Measurements from ENCODE around the gene DHRS13.
A peak's percentile ranks its signal among the peaks of the same experiment; 100 is the strongest.
"Not testable (repeated sequence)": the region's sequence is repeated elsewhere in the genome, so short reads cannot be mapped to it uniquely, and the experiment has no call there.

Gene DHRS13

DNA sequence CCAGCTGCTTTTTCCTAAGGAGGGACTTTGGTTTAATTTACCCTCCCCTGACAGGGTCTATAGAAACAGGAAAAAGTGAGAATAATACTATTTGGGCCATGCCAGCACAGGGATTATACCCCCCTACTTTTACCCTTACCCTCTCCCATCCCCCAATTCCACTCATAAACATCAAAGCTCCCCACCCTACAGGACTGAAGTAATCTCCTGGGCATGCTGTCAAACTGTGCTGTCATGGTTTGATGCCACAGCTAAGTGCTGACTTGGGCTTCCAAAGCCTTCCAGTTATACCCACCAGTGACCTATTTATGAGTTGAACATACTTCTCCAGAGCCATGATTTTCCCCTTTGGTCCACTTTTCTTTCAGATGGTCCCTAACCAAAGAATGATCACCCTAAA, 35.7 kb upstream of the DHRS13 start:
- intact Hi-C loops (cut with DNase I), result no loop called here
- peak in 2 of 10 donors; percentile 29 to 30 for DNase-seq

DNA sequence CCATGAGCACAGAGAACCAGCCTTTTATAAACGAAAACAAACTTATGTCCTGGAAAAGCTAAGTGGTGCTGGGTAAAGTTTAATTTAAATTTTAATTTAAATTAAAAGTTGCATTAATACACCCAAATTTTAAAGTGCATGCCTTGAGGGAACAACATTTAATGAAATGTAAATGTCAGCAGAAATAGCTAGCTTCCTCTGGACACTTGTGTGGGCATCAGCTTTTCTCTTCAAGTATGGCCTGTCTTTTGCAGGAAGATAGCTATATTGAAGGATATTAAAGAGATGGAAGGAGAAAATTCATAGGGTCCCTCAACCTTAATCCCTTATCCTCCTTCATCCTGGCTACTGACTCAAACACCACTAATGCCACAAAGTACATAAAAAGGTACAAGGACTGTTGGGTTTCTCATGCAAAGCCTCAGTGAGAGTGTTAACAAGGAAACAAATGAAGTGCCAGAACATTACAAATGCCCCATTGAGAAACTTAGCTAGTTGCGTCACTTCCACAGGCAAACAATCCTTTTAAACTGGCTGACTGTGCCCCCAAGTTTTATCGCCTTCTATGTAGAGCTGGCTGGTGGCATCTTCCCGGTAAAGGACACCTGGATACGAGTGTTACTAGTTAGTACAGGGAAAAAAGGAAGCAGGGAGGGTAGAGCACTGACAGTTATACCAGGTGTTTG, 34.3 kb upstream of the DHRS13 start:
- peak in 1 of 10 donors; percentile 40 for DNase-seq
- intact Hi-C loops (cut with DNase I), result no loop called here

DNA sequence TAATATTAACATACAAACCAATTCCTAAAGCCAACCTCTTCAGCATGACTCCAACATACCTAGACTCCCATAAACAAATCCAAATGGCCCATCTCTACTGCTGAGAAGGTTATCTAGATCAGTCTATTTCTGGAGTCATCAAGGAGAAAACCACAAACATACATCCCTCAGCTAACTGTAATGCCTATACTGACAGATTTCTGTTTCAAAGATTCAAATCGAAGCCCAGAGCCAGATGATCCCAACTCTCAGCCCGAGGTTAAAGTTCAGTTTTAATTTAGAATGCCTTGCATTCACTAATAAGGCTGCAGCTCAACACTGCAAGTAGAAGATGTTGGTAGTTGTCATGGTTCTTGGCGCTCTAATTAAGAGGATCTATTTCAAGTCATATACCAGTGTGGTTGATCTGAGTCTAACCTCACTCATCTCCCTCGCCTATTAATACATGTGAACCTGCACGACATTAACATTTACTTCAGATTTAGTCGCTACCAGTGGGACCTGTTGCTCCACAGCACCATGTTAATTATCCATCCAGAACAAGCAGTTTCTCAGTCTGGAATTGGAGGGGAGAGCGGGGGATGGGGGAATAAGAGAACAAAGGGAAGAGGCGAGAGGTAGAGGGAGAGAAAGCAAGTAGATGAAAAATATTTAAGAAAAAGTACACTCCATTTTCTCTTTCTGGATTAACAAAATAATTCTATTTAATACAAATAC, 33.0 kb upstream of the DHRS13 start:
- intact Hi-C loops (cut with DNase I), result no loop called here
- DNase-seq, result no peak

DNA sequence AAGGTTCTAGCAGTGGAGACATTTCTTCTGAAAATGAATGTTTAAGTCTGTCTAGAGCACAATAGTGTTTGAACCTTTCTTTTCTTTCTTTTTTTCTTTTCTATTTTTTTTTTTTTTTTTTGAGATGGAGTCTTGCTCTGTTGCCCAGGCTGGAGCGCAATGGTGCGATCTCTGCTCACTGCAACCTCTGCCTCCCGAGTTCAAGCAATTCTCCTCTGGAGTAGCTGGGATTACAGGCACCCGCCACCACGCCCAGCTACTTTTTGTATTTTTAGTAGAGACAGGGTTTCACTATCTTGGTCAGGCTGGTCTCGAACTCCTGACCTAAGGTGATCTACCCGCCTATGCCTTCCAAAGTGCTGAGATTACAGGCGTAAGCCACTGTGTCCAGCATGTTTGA, 31.6 kb upstream of the DHRS13 start:
- intact Hi-C loops (cut with DNase I); DNase-seq: not testable (repeated sequence)

DNA sequence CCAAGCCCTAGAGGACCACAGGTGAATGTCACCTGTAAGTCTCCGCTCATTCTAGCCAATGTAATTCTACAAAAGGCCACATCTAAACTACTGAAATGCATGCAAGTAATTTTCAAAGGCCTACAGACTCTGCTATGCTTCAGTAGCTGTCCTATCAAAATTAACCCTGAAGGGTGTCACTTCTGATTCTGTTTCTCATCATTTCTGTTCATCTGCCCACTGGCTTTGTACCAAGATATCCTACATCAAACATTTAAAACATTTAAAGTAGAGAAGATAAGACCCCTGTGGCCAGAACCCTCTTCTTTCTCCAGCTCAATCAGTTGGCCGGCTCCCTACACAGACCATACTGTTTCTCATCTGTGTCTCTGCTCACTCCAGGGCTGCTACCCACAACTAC, 26.9 kb upstream of the DHRS13 start:
- no peak for DNase-seq
- intact Hi-C loops (cut with DNase I), result no loop called here

DNA sequence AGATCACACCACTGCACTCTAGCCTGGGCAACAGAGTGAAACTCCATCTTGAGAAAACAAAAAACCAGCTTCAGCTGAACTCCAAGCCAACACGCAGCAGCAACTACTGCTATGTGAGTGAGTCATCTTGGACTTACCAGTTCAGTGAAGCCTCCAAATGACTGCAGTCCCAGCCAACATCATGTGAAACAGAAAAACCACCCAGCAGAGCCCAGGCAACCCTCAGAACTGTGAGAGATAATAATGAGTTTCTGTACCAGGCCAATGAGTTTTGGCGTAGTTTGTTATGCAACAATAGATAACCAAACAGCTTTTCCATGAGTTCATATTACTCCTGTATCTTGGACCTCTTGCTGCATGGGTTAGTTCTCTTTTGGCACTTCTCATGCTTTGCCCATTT, 25.2 kb upstream of the DHRS13 start:
- intact Hi-C loops (cut with DNase I), result no loop called here
- DNase-seq, result no peak

DNA sequence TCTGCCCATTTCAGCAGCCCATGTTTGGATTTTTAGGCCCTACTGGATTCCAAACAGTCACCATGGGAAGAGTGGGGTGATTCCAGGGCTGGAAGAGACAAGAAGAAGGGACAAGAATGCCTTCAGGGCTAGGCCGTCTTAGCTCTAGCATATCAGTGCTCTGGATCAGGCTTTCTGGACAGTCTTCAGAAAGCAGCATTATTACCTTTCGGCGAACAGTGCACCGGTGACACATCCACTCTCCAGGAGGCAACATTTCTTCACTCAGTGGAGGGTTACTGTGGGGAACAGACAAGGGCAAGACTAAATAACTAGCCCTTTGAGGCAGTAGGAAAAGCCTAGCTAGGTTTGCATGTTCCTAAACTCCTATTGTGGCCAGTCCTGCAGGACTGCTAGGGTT, 23.9 kb upstream of the DHRS13 start:
- no peak for DNase-seq
- intact Hi-C loops (cut with DNase I), result no loop called here

DNA sequence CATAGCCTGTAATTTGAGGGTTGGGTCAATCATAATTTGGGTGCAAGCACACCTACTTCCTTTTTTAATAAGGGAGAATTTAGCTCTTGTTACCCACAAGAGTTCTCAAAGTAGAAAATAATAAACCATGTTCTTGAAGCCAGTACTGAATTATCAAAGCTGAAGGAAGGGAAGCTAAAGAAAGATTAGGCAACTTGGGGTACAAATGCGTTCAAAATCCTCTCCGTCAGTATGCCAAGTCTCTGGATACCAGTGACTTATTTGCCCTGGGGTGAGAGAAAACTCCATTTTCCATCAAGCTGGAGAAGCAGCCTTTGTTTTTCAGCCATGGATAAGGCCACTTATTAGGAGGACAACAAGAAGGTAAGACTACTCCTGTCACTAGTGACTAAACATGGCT, 23.5 kb upstream of the DHRS13 start:
- no peak for DNase-seq
- intact Hi-C loops (cut with DNase I), result no loop called here

DNA sequence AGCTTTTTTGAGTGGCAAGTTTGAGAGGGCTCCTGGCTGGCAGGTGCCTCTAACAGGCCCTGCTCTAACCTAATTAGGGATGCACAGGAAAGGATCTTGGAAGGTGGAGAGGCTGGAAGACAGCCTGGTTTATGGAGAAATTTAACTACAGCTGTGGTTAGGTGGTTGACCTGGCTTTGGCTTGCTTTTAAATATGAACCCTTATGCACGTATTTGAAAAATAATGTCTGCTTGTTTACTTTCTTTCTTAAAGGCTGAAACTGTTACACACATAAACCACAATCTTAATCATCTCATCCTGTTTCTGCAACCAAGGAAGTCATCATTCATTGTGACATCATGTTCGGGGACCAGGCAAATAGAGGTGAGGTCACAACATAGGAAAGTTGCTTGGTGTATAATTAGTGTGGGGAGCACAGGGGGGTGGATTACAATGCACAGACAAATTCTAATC, 23.1 kb upstream of the DHRS13 start:
- intact Hi-C loops (cut with DNase I), result no loop called here
- DNase-seq, result no peak

DNA sequence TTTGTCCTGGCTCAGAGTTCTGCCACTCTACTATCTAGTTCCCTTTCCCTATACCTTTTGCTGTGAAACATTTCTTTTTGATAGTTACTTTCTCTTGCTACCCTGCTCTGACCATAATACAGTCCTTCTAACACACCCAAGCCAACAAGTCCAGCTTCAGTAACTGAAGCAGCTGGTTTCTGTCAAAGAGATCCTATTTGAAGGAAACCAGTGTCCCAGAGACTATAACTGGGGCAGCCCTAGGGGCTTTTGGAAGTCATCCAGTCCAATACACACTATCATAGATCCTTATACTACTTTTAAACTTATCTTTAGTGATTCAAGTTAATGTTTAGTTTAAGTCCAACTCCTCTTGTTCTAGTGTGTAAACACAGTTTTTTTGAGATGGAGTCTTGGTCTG, 17.3 kb upstream of the DHRS13 start:
- intact Hi-C loops (cut with DNase I), result no loop called here
- no peak for DNase-seq

DNA sequence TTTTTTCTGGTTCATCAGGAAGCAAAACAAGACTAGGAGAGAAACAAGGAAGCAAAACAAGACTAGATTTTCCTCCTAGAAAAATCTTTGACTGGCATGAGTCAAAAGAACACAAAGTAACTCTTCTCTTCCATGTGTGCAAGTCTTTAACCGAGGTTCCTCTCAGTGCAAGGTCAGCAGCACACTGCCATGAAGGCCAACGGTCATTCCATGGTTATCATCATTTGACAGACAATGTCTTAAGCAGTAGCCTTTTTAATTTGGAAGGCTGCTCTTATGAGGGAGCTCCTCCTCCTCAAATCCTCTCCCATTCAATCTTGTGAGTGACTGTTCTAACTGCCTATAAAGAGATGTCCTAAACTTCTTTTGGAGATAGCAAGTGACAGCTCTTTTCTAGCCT, 15.4 kb upstream of the DHRS13 start:
- intact Hi-C loops (cut with DNase I), result no loop called here
- no peak for DNase-seq

DNA sequence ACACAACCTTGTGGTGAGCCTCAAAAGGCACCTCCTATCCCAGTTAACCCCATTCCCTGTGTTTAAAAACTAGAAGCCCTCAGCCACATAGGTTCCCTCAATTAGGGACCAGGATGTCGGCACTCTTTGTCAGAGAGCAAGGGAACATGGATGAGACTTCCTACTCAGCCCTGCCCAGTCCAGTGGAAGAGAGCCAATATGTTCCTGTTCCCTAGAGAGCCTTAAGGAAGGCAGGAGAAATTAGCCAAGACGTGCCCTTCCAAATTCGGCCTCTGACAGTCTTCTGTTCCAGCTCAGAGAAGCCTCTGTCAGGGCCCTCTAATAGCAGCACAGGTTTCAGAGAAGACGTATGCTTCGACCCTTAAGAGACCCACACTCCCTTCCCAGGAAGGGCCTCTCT, 14.6 kb upstream of the DHRS13 start:
- intact Hi-C loops (cut with DNase I), result no loop called here
- no peak for DNase-seq

DNA sequence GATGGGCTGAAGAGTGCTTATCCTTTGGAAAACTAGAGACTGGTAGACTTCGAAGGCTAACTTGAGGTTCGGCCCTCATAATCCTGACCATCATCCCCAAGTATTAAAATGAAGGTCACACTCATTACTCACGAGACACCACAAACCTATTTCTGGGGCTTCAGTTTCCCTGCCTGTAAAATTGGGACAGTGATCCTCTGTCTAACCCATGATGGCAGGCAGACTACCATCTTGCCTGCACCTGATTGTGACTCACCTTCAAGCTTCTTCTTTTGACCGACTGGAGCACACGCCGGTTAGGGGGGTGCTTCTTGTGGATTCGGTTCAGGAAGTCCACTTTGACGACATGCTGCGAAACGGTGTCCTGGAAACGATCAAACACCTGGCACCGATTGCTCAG, 14.2 kb upstream of the DHRS13 start:
- intact Hi-C loops (cut with DNase I), result no loop called here

DNA sequence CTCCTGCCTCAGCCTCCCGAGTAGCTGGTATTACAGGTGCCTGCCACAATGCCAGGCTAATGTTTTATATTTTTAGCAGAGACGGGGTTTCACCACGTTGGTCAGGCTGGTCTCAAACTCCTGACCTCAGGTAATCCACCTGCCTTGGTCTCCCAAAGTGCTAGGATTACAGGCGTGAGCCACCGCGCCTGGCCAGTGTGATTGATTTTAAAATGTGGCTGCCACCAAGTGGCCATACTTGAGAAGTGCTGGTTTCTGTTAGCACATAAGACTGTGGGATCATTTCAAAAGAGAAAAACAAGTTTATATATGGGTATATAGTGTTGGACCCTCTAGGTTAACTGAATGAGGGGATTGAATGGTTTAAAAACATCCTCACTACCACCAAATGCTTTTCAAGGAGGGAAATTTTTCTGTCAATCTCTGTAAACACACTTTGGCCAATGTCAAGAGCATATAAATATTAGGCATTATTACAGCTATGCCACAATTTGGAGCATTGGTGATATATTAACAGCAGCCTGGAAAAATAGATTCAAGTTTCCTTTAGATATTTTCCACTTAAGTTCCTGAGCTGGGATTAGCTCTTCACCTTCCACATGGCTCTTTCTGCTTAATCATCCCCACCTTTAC, 13.5 kb upstream of the DHRS13 start:
- DNase-seq, result peak in 7 of 10 donors; percentile 33 to 90 (median 53)
- intact Hi-C loops (cut with DNase I), result no loop called here

More for the DNA sequence above, 14.2 kb upstream of the DHRS13 start:
- DNase-seq, result no peak

DNA sequence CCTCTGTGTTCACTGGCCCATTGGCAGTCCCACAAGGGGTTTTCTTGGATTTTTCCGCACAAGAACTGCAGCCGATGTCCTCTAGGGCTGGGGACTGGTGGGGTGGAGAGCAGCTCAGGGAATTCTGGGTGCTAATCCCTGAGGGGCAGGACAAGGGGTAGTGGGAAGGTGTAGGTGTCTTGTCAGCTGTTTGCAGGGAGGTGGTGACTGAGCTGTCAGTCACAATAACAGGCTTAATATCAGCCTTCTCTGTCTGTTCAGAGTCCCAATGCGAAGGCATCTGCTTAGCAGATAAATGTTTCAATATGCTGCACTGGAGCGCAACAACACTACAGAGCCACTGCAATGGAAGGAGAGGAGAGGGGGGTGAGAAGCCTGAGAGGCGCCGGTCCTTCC, 10.1 kb upstream of the DHRS13 start:
- DNase-seq, result no peak
- intact Hi-C loops (cut with DNase I), result loop anchor here (5.0 kb wide), 1 partner anchor 186 kb away; the partner anchor contains the start of genes NEK8 and TLCD1

DNA sequence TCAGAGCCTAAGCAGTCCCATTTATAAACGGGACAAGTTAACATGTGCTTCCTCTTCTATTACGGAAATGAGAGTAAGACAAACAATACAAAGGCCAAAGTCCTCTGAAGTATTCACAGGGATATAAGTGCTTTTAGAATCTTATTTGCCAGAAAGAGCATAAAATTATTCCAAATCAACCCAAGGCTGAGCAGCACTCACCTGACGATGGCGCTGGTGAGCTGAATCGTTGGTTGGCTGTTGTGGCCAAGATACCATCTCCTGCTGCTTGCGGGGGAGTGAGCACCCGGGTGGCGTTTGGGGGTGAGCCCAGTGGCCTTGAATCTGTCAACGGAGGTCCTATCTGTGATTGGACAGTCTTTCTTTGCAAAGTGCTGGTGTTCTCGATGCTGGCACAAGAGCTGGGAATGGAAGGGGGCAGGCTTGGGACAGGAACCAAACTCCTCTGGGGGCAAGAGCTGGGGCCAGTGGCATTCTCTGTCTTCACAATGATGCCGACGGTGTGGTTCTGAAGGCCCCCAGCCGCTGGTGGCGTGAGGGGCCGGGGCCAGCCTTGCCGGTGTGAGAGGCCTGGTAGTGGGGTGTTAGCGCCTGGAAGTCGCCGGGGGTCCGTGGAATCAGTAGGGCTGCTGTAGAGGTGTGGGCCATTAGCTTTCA, 9.5 kb upstream of the DHRS13 start:
- intact Hi-C loops (cut with DNase I), result loop anchor here (5.0 kb wide), 1 partner anchor 185 kb away; the partner anchor contains the start of genes NEK8 and TLCD1
- no peak for DNase-seq

DNA sequence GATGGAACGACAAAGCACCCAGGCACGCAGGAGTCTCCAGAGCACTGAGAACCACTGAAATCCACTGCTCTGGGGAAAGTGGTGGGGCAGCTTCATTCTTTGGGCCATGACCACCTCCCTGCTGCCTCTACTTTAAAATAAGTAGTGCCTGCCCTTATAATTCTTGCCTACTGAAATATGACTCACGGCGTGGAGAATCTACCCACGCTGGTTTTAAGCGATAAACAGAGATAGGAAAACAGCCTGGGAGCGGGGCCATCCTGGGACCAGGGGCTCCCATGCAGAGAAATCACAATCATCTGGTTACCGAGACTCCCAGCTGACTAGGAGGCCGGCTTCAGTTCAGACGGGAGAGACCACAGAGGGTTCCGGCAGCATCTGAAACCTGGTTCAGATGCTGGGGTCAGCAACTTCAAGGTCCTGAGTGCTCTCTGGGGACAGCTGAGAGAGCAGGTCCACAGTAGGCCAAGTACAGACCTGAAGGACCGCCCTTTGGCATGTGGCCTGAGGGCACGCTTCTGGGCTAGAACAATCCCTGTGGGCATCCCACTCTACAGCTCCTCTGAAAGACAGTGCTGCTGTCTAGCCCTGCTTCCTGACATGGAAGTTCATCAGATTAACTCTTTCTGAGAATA, 8.6 kb upstream of the DHRS13 start:
- intact Hi-C loops (cut with DNase I), result loop anchor here (5.0 kb wide), 1 partner anchor 184 kb away; the partner anchor contains the start of genes NEK8 and TLCD1
- no peak for DNase-seq

DNA sequence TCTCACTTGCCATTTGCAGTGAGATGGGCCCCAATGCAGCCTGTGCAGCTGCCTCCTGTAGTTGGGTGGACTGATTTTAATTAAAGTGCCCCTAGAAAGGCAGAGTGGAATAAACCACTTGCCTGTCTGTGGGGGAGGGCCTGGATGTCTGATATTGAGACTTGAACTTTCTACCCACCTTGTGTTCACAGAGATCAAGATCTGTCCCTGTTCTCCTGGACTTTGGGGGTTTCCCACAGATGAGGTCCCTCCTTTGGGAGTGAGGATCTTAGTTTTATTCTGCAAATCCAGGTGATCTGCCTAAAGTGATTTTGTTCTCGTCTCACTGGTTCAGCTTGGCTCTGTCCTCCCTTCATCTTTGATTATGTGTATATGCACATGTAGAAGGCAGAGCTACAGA, 7.7 kb upstream of the DHRS13 start:
- intact Hi-C loops (cut with DNase I), result loop anchor here (5.0 kb wide), 1 partner anchor 183 kb away; the partner anchor contains the start of genes NEK8 and TLCD1
- no peak for DNase-seq

DNA sequence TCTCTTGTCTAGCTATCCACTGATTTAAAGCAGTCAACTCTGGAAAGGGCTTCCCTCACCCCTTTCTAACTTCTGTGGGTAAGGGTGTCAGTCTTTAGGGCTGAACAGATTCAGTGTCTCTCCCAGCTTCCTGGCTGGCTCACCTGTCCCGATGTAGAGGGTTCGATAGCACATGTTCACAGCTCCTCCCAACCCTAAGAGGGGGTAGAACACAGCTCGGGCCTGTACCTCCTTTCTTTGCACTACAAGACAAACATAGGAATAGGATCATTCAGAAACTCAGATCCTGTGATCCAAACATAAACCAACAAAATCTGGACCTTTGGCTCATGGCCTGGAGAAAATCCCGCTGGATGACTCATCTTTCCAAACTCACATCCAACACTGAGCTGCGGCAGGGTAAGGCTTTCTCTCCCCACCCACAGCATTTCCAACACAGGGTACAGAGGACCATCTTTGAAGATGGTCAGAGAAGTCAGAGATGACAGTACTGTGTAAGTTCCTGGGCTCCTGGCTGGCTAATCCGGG, 5.8 kb upstream of the DHRS13 start:
- intact Hi-C loops (cut with DNase I), result no loop called here
- DNase-seq, result peak in 2 of 10 donors; percentile 34 to 41

Measured in posterior cingulate gyrus (tissue), 11 donors.